ENCODE results near the gene NVL.
A peak's percentile ranks its signal among the peaks of the same experiment; 100 is the strongest.
"Not testable (repeated sequence)": the region's sequence is repeated elsewhere in the genome, so short reads cannot be mapped to it uniquely, and the experiment has no call there.

The NVL gene

DNA sequence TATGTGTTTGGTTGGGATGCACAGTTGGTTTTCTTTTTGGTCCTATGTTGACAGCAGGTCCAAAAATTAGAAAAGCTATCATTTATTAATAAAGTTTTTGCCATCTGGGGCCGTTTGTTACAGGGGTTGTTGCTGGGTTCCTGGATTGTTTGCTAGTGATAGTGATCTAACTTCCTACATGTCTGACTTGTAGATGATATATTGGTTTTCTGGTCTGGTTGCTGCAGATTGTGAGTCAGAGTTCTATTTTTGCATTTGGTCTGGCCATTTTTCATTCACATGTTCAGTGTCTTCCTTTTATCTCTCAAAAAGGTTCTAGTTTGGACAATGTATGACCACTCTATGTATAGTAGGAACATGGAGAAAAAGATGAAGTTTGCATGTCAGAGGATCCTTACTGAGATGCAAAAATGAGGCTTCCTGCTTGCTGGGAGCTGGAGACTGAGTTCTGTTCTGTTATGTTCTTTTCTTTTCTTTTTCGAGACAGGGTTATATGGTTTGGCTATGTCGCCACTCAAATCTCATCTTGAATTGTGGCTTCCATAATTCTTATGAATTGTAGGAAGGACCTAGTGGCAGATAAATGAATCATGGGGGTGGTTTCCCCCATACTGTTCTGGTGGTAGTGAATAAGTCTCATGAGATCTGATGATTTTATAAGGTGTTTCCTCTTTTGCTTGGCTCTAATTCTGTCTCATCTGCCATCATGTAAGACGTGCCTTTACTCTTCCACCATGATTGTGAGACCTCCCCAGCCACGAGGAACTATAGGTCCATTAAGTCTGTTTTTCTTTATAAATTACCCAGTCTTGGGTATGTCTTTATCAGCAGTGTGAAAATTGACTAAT is 4.2 kb upstream of the NVL start:
- DNase-seq = no peak

DNA sequence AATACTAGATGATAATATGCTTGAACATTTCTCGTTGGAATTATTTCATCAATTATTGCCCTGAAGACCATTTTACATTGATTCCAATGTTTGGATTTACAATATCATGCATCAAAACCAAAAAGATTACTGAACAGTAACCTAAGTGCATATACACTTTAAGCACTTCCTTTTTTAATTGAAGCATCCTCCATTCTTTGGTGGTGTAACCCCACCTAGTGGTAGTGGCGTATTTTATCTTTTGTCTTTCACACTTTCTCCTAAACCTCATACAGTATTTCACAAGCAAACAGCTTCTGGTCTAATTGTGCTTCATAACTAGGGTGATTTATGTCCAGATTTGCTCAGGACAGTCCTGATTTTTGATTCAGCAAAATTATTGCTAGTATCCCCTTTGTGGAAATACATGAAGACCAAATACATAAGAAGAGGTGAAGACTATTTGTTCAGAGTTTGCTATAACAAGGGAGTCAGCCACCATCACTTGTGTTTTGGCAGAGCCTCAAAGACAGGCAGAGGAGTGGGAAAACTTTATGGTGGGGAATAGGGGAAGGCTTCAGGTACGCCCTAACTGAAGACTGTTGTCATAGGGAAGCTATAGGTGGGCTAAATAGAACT is 3.4 kb upstream of the NVL start:
- peak; percentile 49 for DNase-seq

DNA sequence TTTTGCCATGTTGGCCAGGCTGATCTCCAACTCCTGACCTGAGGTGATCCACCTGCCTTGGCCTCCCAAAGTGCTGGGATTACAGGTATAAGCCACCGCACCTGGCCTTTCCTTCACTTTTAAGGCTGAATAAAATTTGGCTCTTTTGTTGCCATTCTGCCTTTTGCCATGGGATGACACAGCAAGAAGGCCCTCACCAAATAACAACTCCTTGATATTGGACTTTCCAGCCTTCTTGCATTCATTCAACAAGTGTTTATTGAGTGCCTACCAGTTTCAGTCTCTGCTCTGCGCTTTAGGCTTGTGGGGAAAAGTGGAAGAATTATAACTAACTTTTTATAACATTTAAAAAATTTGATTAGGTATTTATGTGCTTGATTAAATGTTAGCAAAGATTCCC is 1.9 kb upstream of the NVL start:
- no peak for DNase-seq

DNA sequence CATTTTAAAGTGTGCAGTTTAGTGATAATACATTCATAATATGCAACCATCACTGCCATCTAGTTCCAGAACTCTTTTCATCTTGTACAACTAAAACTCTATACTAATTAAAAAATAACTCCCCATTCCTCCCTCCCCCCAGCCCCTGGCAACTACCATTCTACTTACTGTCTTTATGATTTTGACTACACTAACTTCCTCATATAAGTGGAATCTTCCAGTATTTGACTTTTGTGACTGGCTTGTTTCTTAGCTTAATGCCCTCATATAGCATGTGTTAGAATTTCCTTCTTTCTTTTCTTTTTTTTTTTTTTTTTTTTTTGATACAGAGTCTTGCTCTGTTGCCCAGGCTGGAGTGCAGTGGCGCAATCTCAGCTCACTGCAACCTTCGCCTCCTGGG is 1.4 kb upstream of the NVL start:
- DNase-seq = no peak

GRCh38 chr1:224329484-224329841 is 509 bp downstream of the NVL start:
- peak; percentile 10 for DNase-seq

DNA sequence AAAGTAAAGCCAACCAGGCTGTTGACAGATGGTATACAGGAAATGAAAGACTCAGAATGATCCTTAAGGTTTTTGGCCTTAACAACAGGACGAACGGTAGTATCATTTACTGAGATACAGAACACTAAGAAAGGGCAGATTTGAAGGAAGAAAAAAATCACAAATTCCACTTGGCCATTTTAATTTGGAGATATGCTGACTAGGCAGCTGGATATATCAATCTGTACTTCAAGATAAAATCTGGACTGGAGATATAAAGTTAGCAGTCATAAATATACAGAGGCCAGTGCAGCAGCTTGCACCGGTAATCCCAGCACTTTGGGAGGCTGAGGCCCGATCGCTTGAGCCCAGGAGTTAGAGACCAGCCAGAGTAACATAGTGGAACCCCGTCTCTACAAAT is 1.3 kb downstream of the NVL start:
- DNase-seq = no peak

DNA sequence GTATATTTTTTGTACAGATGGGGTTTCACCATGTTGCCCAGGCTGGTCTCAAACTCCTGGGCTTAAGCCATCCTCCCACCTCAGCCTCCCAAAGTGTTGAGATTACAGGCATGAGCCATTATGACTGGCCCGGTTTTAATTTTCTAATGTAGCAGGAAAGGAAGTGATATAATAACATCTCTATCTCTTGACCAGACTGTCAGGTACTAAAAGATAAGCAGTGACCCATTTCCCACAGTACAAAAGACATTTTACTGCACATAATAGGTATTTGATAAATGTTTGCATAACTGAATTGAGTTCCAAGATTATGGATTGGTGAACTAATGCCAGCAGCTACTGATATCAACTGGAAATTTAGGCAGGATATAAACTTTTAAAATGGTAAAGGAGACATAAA is 4.0 kb downstream of the NVL start:
- no peak for DNase-seq

GRCh38 chr1:224321706-224322105 is 8.3 kb downstream of the NVL start:
- no peak for DNase-seq

DNA sequence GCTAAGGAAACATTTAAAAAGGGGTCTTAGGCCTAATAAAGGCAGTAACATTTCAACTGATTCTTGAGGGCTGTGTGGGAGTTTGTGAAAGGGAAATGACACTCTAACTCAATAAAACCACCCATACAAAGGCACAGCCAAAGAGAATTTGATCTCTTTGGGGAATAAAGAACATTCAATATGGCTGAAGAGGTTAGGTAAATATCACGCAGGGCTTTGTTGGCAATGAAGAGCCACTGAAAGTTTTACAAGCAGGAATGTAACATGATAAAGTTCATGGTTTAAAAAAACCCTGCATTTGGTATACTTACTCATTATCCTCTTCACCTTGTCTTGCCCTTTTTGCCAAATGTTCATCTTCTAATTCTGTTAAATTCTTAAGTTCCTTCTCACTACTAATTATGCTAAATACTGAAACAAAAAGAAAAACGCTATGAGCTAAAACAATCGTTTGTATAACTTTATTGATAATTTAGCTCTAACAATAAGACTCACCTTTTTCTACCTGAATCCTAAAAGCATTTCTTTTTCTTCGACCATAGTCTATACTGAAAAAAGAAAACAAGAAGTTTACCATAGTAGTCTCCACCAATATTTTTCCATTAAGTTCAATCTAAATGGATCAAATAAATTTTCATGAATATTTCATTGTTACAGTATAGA is 12.5 kb downstream of the NVL start:
- peak; percentile 15 for DNase-seq

GRCh38 chr1:224312025-224312424 is 17.9 kb downstream of the NVL start:
- DNase-seq = no peak

DNA sequence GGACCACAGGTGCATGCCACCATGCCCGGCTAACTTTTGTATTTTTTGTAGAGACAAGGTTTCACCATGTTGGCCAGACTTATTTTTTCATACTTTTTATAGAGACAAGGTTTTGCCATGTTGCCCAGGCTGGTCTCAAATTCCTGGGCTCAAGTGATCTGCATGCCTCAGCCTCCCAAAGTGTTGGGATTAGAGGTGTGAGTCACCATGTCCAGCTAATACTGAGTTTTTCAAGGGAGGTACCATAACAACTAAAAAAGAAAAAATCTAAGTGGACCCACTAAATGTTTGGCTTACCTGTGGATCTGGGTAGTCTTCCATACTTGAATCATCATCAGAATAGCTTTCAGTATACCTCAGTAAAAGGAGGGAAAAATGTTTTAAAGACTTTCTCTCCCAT is 18.5 kb downstream of the NVL start:
- not testable (repeated sequence) for DNase-seq

DNA sequence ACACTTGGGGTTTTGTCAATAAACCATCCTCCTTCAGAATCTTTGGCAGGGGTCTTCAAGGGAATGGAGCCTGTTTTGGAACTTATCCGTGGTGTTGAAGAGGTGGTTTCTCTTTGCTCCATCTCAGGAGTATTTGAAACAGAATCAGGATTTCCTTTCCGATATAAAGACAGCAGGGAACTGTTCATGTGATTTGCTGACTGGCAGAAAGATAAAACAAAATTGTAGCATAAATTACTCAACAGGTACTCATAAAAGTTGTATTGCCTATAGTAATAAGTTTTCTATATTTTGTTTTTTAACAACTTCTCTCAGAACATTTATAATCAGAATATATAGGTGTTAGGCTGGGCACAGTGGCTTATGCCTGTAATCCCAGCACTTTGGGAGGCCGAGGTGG is 21.9 kb downstream of the NVL start:
- DNase-seq = no peak

GRCh38 chr1:224304767-224305166 is 25.2 kb downstream of the NVL start:
- no peak for DNase-seq

- no peak for DNase-seq
Measured at GRCh38 chr1:224302947-224303346, 27.0 kb downstream of the NVL start.

GRCh38 chr1:224301391-224301790 is 28.6 kb downstream of the NVL start:
- DNase-seq = no peak

GRCh38 chr1:224300346-224300745 is 29.6 kb downstream of the NVL start:
- no peak for DNase-seq

DNA sequence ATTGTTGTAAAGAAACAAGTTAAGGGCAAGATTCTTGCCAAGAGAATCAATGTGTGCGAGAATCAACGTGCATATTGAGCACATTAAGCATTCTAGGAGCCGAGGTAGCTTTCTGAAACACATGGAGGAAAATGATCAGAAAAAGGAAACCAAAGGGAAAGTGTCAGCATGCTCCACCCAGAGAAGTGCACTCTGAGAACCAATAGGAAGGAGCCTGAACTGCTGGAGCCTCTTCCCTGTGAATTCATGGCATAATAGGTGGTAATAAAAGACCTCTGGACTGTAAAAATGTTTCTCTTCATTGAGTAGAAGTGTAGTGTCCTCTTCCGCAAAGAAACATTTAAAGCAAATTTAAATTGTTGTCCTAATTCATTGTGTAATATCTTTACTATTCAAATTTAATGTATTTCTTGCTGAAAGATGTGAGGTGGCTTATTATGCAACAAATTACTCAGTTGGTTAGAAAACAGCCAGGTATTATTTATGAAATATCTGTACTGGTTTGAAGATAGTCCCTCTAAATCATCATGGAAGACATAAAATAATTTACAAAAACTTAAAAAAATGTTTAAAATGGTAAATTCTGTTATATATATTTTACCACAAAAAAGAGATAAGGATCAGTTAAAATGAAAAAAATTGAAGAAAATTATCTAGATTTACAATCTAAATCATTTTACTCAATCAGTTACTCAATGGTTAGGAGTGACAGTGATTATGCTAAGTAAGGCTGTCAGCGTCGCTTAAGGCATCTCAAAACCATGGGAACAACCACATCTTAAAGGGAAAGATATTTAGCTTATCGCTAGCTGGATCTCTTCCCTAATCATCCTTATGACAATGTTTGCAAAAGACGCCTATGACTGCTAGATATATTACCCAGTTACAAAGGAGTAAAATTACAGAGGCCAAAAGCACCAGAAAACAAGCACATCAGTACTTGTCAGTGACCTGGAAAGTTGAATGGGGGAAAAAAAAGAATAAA is 31.3 kb downstream of the NVL start:
- DNase-seq = no peak

DNA sequence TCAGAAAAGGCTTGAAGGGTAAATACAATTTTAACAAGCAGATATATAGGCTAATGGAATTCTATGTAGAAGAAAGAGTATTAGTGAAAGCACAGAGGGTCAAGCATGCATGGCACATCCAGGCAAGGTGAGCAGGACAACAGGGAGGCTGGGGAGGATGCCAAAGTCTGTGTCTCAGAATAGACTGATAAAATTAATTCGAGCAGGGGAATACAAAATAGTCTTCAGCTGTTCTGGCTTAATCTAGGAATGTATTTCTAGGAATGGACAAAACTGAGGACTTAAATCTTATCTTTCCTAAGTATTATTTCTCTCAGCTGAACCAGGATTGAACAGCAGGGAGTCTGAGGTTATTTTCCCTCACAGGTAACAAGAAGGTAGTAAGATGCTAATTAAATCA is 35.2 kb downstream of the NVL start:
- no peak for DNase-seq

DNA sequence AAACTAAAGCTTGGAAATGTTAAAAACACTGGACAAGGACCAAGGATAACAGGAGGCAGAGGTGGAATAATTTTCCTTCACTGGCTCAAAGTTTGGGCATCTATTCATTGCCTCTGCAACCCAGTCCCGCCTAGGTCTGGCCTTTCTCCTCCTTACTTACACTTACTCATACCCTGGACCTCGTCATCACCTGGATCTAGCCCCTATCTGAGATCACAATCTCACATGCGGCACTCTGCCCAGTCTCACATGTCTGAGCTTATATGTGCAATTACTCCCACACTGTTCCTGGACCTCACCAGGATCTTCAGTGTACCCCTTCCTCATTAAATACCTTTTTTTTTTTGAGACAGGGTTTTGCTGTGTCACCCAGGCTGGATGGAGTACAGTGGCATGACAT is 37.6 kb downstream of the NVL start:
- DNase-seq = no peak

GRCh38 chr1:224289396-224289795 is 40.6 kb downstream of the NVL start:
- no peak for DNase-seq

DNA sequence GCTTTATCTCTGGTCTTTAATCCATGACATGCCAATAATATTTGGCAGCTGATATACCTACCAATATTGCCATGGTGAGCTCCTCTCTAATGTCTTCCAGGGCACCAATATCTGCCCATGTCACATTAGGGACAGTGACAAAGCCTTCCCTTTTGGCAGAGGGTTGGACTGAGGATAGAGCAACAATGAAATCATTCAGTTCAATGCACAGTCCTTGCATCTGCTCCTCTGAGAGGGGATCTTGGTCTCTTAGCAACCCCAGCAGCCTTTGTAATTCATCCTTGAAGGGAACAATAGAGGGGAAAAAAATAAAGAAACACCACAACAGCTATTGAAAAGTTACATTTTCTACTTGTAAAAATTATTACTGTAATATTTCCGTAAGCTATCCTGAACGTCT is 42.3 kb downstream of the NVL start:
- DNase-seq = no peak

DNA sequence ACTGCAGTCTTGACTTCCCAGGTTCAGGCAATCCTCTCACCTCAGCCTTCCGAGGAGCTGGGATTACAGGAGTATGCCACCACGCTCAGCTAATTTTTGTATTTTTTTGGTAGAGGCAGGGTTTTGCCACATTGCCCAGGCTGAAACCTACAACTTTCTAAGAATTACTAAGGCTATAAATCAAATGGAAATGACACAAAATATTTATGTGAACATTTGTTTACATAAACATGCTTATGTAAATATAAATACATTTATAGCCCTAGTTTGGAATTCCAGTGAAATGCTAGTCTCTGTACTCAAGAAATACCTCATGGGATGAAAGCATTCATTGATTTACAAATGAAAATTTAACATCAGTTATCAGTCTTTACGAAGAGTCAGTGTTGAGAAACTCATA is 47.8 kb downstream of the NVL start:
- no peak for DNase-seq

All from NCI-H748 treated with DMSO at 0.1 percent for 48 hours (cell line).